IMR-90 (cell line): ENCODE results near the gene RPS13.
"Not testable (repeated sequence)": the region's sequence is repeated elsewhere in the genome, so short reads cannot be mapped to it uniquely, and the experiment has no call there.

Source experiments
- CTCF ChIP-seq: conservative IDR thresholded peaks from 2 replicates; pipeline ENCODE4 v1.5.1; 2012; ENCODE audit warnings: mild to moderate bottlenecking, low read depth, low read length, improper control_type of control experiment
- POLR2A ChIP-seq: IDR thresholded peaks from 2 replicates; pipeline ENCODE4 v1.6.1; 2012; ENCODE audit warnings: mild to moderate bottlenecking, low read depth, low read length
- RCOR1 ChIP-seq: IDR thresholded peaks from 2 replicates; pipeline ENCODE4 v1.6.1; 2012; ENCODE audit warnings: mild to moderate bottlenecking, low read length, improper control_type of control experiment; ENCODE audit not compliant: insufficient replicate concordance

GRCh38 chr11:17034027-17034426 lies 43.4 kb downstream of the RPS13 start:
- TF ChIP-seq CTCF, RCOR1, POLR2A: not testable (repeated sequence)
